HEK293 (cell line): ENCODE data around the gene GREM2.

Source experiments
- BCL11B ChIP-seq: fragments of 450-650 bp; formaldehyde crosslinking; IDR thresholded peaks from 2 replicates; pipeline ENCODE4 v1.5.1; 2016; ENCODE audit warnings: low read depth, missing biosample characterization, missing genetic modification characterization
- CTCF ChIP-seq: fragments of 450-650 bp; formaldehyde crosslinking; IDR thresholded peaks from 2 replicates; pipeline ENCODE4 v1.5.1; 2016; ENCODE audit warnings: missing biosample characterization, missing genetic modification characterization
- YY1 ChIP-seq: fragments of 450-650 bp; formaldehyde crosslinking; IDR thresholded peaks from 2 replicates; pipeline ENCODE4 v1.5.1; 2018; ENCODE audit warnings: missing biosample characterization, missing genetic modification characterization
- ZBTB11 ChIP-seq: fragments of 450-650 bp; formaldehyde crosslinking; conservative IDR thresholded peaks from 2 replicates; pipeline ENCODE4 v1.5.1; 2016; ENCODE audit warnings: low read depth, missing biosample characterization, missing genetic modification characterization
- ZBTB49 ChIP-seq: fragments of 450-650 bp; formaldehyde crosslinking; IDR thresholded peaks from 2 replicates; pipeline ENCODE4 v1.5.1; 2016; ENCODE audit warnings: missing biosample characterization, missing genetic modification characterization, low read depth
- ZBTB7A ChIP-seq: fragments of 450-650 bp; formaldehyde crosslinking; IDR thresholded peaks from 2 replicates; pipeline ENCODE4 v1.5.1; 2016; ENCODE audit warnings: low read depth, missing biosample characterization, missing genetic modification characterization
- ZNF335 ChIP-seq: fragments of 450-650 bp; formaldehyde crosslinking; conservative IDR thresholded peaks from 2 replicates; pipeline ENCODE4 v1.5.1; 2016; ENCODE audit warnings: missing biosample characterization, missing genetic modification characterization
- ZNF830 ChIP-seq: fragments of 450-650 bp; IDR thresholded peaks from 2 replicates; pipeline ENCODE4 v1.5.0; 2018; ENCODE audit warnings: missing biosample characterization, missing genetic modification characterization, low read depth, mild to moderate bottlenecking, moderate library complexity

GRCh38 chr1:240582953-240583352 is 29.0 kb downstream of the GREM2 start:
- TF ChIP-seq ZBTB11 (tag by site-specific recombination), result no peak
- no peak for TF ChIP-seq YY1 (tag by site-specific recombination)
- TF ChIP-seq BCL11B (tag by site-specific recombination), result no peak
- no peak for TF ChIP-seq CTCF (tag by site-specific recombination)
- TF ChIP-seq ZNF830 (tag by site-specific recombination), result no peak
- no peak for TF ChIP-seq ZNF335 (tag by site-specific recombination)
- no peak for TF ChIP-seq ZBTB7A (tag by site-specific recombination)
- no peak for TF ChIP-seq ZBTB49
